ENCODE results near the gene PDE2A.

DNA sequence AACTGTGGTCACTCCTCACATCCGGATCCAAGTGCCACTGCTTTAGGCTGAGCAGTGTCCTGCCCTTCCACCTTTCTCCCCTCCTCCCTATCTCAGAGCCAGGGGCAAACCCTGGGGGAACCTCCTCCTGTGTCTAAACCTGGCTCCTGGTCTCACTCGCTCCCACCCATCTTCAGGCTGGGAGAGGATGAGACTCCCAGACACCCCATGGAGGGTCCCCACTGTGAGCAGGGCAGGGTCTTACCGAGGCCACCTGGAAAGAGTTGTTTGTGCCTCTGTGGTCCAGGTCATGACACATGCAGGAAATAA lies 93.6 kb downstream of the PDE2A start:
- TF ChIP-seq CTCF (IDR thresholded peaks at IDR 0.05) (no peak), POLR2A (IDR thresholded peaks at IDR 0.05) (no peak)

Data from lower leg skin (tissue), 3 donors.